Fibroblast of lung (primary cell): ENCODE measurements around the gene RIGI. TPM values are rescaled to one million over a fixed set of nuclear protein-coding genes. Genes with fewer than 3 reads are reported as not detected.

Experiments
- DNase-seq, 2 donors: peaks; one replicate each; pipeline versions ENCODE4 v3.0.0 to v3.0.0-alpha.2; 2010; ENCODE audit warnings: low read depth in 2 of 2
- H2AFZ ChIP-seq: 2 replicates; pipeline ENCODE4 v1.5.1; 2012; ENCODE audit warnings: low read length, control low read depth, inconsistent platforms
- H3K27ac ChIP-seq: 2 replicates; pipeline ENCODE4 v1.5.1; 2011; ENCODE audit warnings: low read length, control low read depth; ENCODE audit not compliant: insufficient read depth
- H3K27me3 ChIP-seq: 2 replicates; pipeline ENCODE4 v1.5.1; 2011; ENCODE audit warnings: mild to moderate bottlenecking, low read length; ENCODE audit not compliant: control insufficient read depth, insufficient read depth
- H3K36me3 ChIP-seq: 2 replicates; pipeline ENCODE4 v1.5.1; 2011; ENCODE audit warnings: low read length; ENCODE audit not compliant: control insufficient read depth, insufficient read depth
- H3K4me1 ChIP-seq: 2 replicates; pipeline ENCODE4 v1.5.1; 2011; ENCODE audit warnings: low read length; ENCODE audit not compliant: control insufficient read depth, insufficient read depth; ENCODE audit errors: extremely low read depth
- H3K4me2 ChIP-seq: 2 replicates; pipeline ENCODE4 v1.5.1; 2011; ENCODE audit warnings: low read length, control low read depth; ENCODE audit not compliant: insufficient read depth; ENCODE audit errors: extremely low read depth
- H3K4me3 ChIP-seq, 4 experiments: fragments of 200-600 bp in 1 of 4; sonication (generic) in 1 of 4; replicated peaks in 1 of 4; 2 replicates each; pipeline ENCODE4 v1.5.1; 2011 to 2016; ENCODE audit warnings: low read length in 4 of 4, low read depth in 3 of 4, mild to moderate bottlenecking in 3 of 4, control low read depth in 2 of 4, inconsistent platforms in 1 of 4, mixed read lengths in 1 of 4; ENCODE audit not compliant: insufficient read depth in 1 of 4; ENCODE audit errors: control extremely low read depth in 1 of 4
- H3K79me2 ChIP-seq: 2 replicates; pipeline ENCODE4 v1.5.1; 2012; ENCODE audit warnings: mild to moderate bottlenecking, low read length, inconsistent platforms; ENCODE audit not compliant: control insufficient read depth, insufficient read depth
- H3K9ac ChIP-seq: 2 replicates; pipeline ENCODE4 v1.5.1; 2011; ENCODE audit warnings: mild to moderate bottlenecking, low read length, control low read depth; ENCODE audit not compliant: insufficient read depth
- H3K9me3 ChIP-seq: 2 replicates; pipeline ENCODE4 v1.5.1; 2012; ENCODE audit warnings: low read depth, low read length; ENCODE audit not compliant: control insufficient read depth, insufficient read depth
- H4K20me1 ChIP-seq: 2 replicates; pipeline ENCODE4 v1.5.1; 2011; ENCODE audit warnings: low read length; ENCODE audit not compliant: control insufficient read depth, insufficient read depth; ENCODE audit errors: extremely low read depth
- CTCF ChIP-seq, 2 donors: IDR thresholded peaks in 1 of 2; conservative IDR thresholded peaks in 1 of 2; 1 replicate in 1 of 2; 2 replicates in 1 of 2; pipeline ENCODE4 v1.5.1; 2011 to 2012; ENCODE audit warnings: low read length in 2 of 2, control low read depth in 1 of 2, inconsistent platforms in 1 of 2, low read depth in 1 of 2, mild to moderate bottlenecking in 1 of 2
- EZH2 ChIP-seq: IDR thresholded peaks from 2 replicates; pipeline ENCODE4 v1.5.1; 2012; ENCODE audit warnings: low read length, control low read depth, mild to moderate bottlenecking; ENCODE audit errors: missing control alignments
- polyA plus RNA-seq, 2 donors: library from polyadenylated mRNA; depleted of rRNA in 1 of 2; stranded (reverse) in 1 of 2; unstranded in 1 of 2; fragments of >200 nt; gene quantifications; 2 replicates each; pipeline ENCODE4 v1.2.1, GENCODE V29; 2011 to 2012; ENCODE audit warnings: missing spikeins in 1 of 2
- total RNA-seq: library from RNA; depleted of rRNA; stranded (reverse); fragments of >200 nt; gene quantifications from 2 replicates; pipeline ENCODE4 v1.2.1, GENCODE V29; 2014

Gene RIGI
- total and polyA plus RNA-seq, 2 donors (not counting 1 experiment from before 2014, with no cell fraction given): 8.8 to 13.2 TPM

- no peaks in the 10 kb centered on the region for H3K36me3 ChIP-seq
- no peak overlapping the region for H2AFZ ChIP-seq
- no peak overlapping the region for H3K4me2 ChIP-seq
- no peak overlapping the region for H3K27ac ChIP-seq
- H3K9ac ChIP-seq: no peak overlapping the region
- no peaks in the 10 kb centered on the region for H4K20me1 ChIP-seq
- peak in 1 of 2 donors; percentile 6 for DNase-seq
- H3K4me3 ChIP-seq: no peak overlapping the region
- H3K27me3 ChIP-seq: no peaks in the 10 kb centered on the region
- no peaks in the 10 kb centered on the region for H3K9me3 ChIP-seq
- no peaks in the 10 kb centered on the region for H3K4me1 ChIP-seq
- H3K79me2 ChIP-seq: no peaks in the 10 kb centered on the region
- TF ChIP-seq EZH2 (no peak), CTCF (conservative IDR thresholded peaks at IDR 0.05 in 1 of 2, IDR thresholded peaks at IDR 0.05 in 1 of 2; ENCODE audit: low read depth in 1 of 2, low read length in 2 of 2) (no peak)
Measured at GRCh38 chr9:32533336-32533735, 7.3 kb upstream of the RIGI start.

GRCh38 chr9:32526707-32527048 lies 682 bp upstream of the RIGI start:
- Histone ChIP-seq H3K27me3 (no peaks in the 10 kb centered on the region), H3K4me1 (no peaks in the 10 kb centered on the region), H3K36me3 (no peaks in the 10 kb centered on the region), H3K9me3 (no peaks in the 10 kb centered on the region), H4K20me1 (no peaks in the 10 kb centered on the region), H3K79me2 (peaks cover 14% of the 10 kb centered on the region), H3K27ac (peak overlapping the region; percentile 55), H3K9ac (no peak overlapping the region), H3K4me2 (peak overlapping the region; percentile 79), H2AFZ (peak overlapping the region; percentile 15), H3K4me3 (peak overlapping the region; percentile 57 to 93 (median 87))
- TF ChIP-seq CTCF (conservative IDR thresholded peaks at IDR 0.05 in 1 of 2, IDR thresholded peaks at IDR 0.05 in 1 of 2; ENCODE audit: low read depth in 1 of 2, low read length in 2 of 2): no peak
- TF ChIP-seq EZH2: no peak
- no peak for DNase-seq

- Histone ChIP-seq H3K4me2 (peak overlapping the region; percentile 74), H3K27ac (peak overlapping the region; percentile 55), H3K36me3 (no peaks in the 10 kb centered on the region), H3K4me1 (no peaks in the 10 kb centered on the region), H3K9ac (peak overlapping the region; percentile 44), H3K4me3 (peak overlapping the region; percentile 57 to 93 (median 87)), H3K27me3 (no peaks in the 10 kb centered on the region), H3K9me3 (no peaks in the 10 kb centered on the region), H3K79me2 (peaks cover 14% of the 10 kb centered on the region), H4K20me1 (no peaks in the 10 kb centered on the region), H2AFZ (peak overlapping the region; percentile 56)
- TF ChIP-seq CTCF (conservative IDR thresholded peaks at IDR 0.05 in 1 of 2, IDR thresholded peaks at IDR 0.05 in 1 of 2; ENCODE audit: low read depth in 1 of 2, low read length in 2 of 2) (no peak), EZH2 (no peak)
- no peak for DNase-seq
Measured at GRCh38 chr9:32525709-32526030, 326 bp downstream of the RIGI start.
